Tibial artery (tissue), 4 donors: ENCODE results near the gene EML3.

Source experiments
- DNase-seq, 2 donors: peaks; one replicate each; pipeline ENCODE4 v3.0.0-alpha.2; 2019
- H3K27ac ChIP-seq, 2 donors: fragments of 200-600 bp; sonication (generic) in 1 of 2; 1 replicate in 1 of 2; 2 replicates in 1 of 2; pipeline ENCODE4 v1.5.1; 2018 to 2019; ENCODE audit warnings: mild to moderate bottlenecking in 1 of 2
- H3K27me3 ChIP-seq, 2 donors: fragments of 200-600 bp; sonication (generic) in 1 of 2; one replicate each; pipeline versions ENCODE4 v1.5.1 to v1.6.0; 2016 to 2019
- H3K36me3 ChIP-seq, 3 donors: fragments of 200-600 bp; sonication (generic) in 2 of 3; one replicate each; pipeline ENCODE4 v1.5.1; 2016 to 2019; ENCODE audit warnings: mild to moderate bottlenecking in 2 of 3
- H3K4me1 ChIP-seq, 4 donors: fragments of 200-600 bp; sonication (generic) in 2 of 4; 1 replicate in 3 of 4; 2 replicates in 1 of 4; pipeline ENCODE4 v1.5.1; 2016 to 2019
- H3K4me3 ChIP-seq, 2 donors: fragments of 200-600 bp; sonication (generic) in 1 of 2; 1 replicate in 1 of 2; 2 replicates in 1 of 2; pipeline ENCODE4 v1.5.1; 2018 to 2019; ENCODE audit warnings: mild to moderate bottlenecking in 2 of 2
- H3K9me3 ChIP-seq, 3 donors: fragments of 200-600 bp; sonication (generic) in 1 of 3; one replicate each; pipeline ENCODE4 v1.5.1; 2016 to 2019
- intact Hi-C: fragments of 100-400 bp; cut with DNase I; formaldehyde crosslinking; loops from one replicate; pipeline ENCODE4 v1.15.0; 2023; ENCODE audit warnings: low total_unique reads
- TF ChIP-seq, protein P1 (sequence below), 2 experiments: fragments of 200-600 bp in 1 of 2; fragments of 450-650 bp in 1 of 2; IDR thresholded peaks; one replicate each; pipeline ENCODE4 v1.5.1; 2017 to 2019; ENCODE audit warnings: antibody characterized with exemption in 2 of 2, mild to moderate bottlenecking in 1 of 2, moderate library complexity in 1 of 2

EML3 gene

GRCh38 chr11:62600367-62601121, 12.0 kb downstream of the EML3 start:
- Histone ChIP-seq H3K27ac (peak overlapping the region; percentile 98 to 99), H3K27me3 (no peaks in the 10 kb centered on the region), H3K36me3 (peaks cover 31 to 52% (median 39%) of the 10 kb centered on the region in 3 donors), H3K4me3 (peak overlapping the region; percentile 96 to 99), H3K9me3 (no peaks in the 10 kb centered on the region), H3K4me1 (peaks cover 7 to 43% (median 31%) of the 10 kb centered on the region in 4 donors)
- no peak for DNase-seq
- TF ChIP-seq, protein P1, sequence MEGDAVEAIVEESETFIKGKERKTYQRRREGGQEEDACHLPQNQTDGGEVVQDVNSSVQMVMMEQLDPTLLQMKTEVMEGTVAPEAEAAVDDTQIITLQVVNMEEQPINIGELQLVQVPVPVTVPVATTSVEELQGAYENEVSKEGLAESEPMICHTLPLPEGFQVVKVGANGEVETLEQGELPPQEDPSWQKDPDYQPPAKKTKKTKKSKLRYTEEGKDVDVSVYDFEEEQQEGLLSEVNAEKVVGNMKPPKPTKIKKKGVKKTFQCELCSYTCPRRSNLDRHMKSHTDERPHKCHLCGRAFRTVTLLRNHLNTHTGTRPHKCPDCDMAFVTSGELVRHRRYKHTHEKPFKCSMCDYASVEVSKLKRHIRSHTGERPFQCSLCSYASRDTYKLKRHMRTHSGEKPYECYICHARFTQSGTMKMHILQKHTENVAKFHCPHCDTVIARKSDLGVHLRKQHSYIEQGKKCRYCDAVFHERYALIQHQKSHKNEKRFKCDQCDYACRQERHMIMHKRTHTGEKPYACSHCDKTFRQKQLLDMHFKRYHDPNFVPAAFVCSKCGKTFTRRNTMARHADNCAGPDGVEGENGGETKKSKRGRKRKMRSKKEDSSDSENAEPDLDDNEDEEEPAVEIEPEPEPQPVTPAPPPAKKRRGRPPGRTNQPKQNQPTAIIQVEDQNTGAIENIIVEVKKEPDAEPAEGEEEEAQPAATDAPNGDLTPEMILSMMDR (IDR thresholded peaks at IDR 0.05) = no peak
- intact Hi-C loops = no loop called here

DNA sequence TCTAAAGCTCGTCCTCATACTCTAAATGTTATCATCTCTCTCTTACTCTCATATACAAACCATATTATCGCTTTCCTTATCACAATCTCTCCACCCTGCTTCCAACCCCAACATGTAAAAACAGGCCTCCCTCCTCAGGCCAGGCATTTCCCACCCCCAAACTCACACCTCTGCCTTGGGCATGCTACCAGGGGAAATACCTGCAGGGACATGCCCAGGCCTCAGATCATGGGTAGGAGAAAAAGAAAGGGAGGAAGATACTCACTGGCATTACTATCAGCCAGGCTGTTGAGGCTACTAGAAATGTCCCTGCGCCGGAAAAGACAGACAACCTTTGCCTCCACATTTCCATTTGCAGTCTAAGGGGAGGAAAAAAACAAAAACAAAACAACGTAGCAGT, 12.7 kb downstream of the EML3 start:
- TF ChIP-seq, protein P1 (IDR thresholded peaks at IDR 0.05) = no peak
- H3K4me3 ChIP-seq = peak overlapping the region; percentile 96 to 99
- H3K27ac ChIP-seq = peak overlapping the region; percentile 98 to 99
- intact Hi-C loops = loop anchor here (10.0 kb wide), 1 partner anchor 55 kb away; the partner anchor contains the start of gene AHNAK
- peaks cover 7 to 43% (median 31%) of the 10 kb centered on the region in 4 donors for H3K4me1 ChIP-seq
- no peaks in the 10 kb centered on the region for H3K27me3 ChIP-seq
- H3K36me3 ChIP-seq = peaks cover 34 to 52% (median 39%) of the 10 kb centered on the region in 3 donors
- no peak for DNase-seq
- H3K9me3 ChIP-seq = no peaks in the 10 kb centered on the region

- Histone ChIP-seq H3K36me3 (peaks cover 42 to 52% (median 44%) of the 10 kb centered on the region in 3 donors), H3K27me3 (no peaks in the 10 kb centered on the region), H3K27ac (peak overlapping the region; percentile 98 to 99), H3K4me1 (peaks cover 7 to 43% (median 31%) of the 10 kb centered on the region in 4 donors), H3K4me3 (peak overlapping the region; percentile 96 to 99), H3K9me3 (no peaks in the 10 kb centered on the region)
- DNase-seq = peak; percentile 97 to 98
- intact Hi-C loops = loop anchor here (10.0 kb wide), 1 partner anchor 54 kb away; the partner anchor contains the start of gene AHNAK
- TF ChIP-seq, protein P1 (IDR thresholded peaks at IDR 0.05) = no peak
Observed at GRCh38 chr11:62599069-62599696, 13.4 kb downstream of the EML3 start.

- TF ChIP-seq, protein P1 (IDR thresholded peaks at IDR 0.05) = no peak
- Histone ChIP-seq H3K9me3 (no peaks in the 10 kb centered on the region), H3K27me3 (no peaks in the 10 kb centered on the region), H3K27ac (no peak overlapping the region), H3K36me3 (peaks cover 48 to 54% (median 50%) of the 10 kb centered on the region in 3 donors), H3K4me1 (peaks cover 7 to 44% (median 34%) of the 10 kb centered on the region in 4 donors), H3K4me3 (no peak overlapping the region)
- DNase-seq = no peak
- intact Hi-C loops = loop anchor here (10.0 kb wide), 1 partner anchor 50 kb away; the partner anchor contains the start of gene AHNAK
Observed at GRCh38 chr11:62595124-62595523, 17.5 kb downstream of the EML3 start.

DNA sequence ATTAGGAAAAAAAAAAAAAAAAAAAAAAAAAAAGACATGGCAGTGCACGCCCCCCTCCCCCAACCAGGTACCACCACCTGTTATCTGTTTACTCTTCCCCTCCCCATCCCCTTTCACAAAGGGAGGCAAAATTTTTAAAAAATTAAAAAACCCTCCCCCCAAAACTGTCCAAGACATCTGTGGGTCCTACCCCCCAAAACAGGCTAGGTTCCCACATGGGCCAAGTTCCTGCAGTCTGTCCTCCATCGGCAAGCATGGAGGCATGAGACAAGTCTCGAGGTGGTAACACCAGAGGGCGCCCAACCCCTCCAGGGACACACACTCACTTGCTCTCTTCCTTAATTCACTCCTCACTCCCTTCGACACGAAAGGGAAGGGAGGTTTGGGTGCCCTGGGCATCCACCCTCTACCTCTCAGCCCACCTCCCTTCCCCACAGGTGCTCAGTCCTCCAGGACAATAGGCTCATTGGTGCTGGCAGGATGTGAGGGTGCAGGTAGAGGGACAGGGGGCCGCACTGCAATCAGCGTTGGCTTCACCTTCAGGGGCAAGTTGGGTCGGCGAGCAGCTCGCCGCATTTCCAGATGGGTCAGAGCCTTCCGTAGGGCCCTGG, 19.0 kb downstream of the EML3 start:
- Histone ChIP-seq H3K9me3 (no peaks in the 10 kb centered on the region), H3K27ac (peak overlapping the region in 1 of 2 donors; percentile 89), H3K36me3 (peaks cover 48 to 56% (median 55%) of the 10 kb centered on the region in 3 donors), H3K27me3 (no peaks in the 10 kb centered on the region), H3K4me3 (no peak overlapping the region), H3K4me1 (peaks cover 0 to 32% (median 21%) of the 10 kb centered on the region in 4 donors)
- TF ChIP-seq, protein P1 (IDR thresholded peaks at IDR 0.05) = peak; percentile 35 to 46
- intact Hi-C loops = loop anchor here (10.0 kb wide), 1 partner anchor 49 kb away; the partner anchor contains the start of gene AHNAK
- peak; percentile 84 to 85 for DNase-seq
